Activated naive CD8-positive, alpha-beta T cell treated with anti-CD3 and anti-CD28 coated beads for 36 hours (primary cell): Measurements from ENCODE around the gene CENPN. TPM values are rescaled to one million over a fixed set of nuclear protein-coding genes. Genes with fewer than 3 reads are reported as not detected.
A peak's percentile ranks its signal among the peaks of the same experiment; 100 is the strongest.

ENCODE experiments used
- DNase-seq: peaks from one replicate; pipeline ENCODE4 v3.0.0; 2021
- H3K27ac Mint-ChIP-seq: one replicate; pipeline ENCODE4 v1.8.0; 2022; ENCODE audit warnings: mild to moderate bottlenecking, moderate library complexity, mixed read lengths
- H3K27me3 Mint-ChIP-seq: one replicate; pipeline ENCODE4 v1.8.0; 2022; ENCODE audit warnings: mild to moderate bottlenecking, mixed read lengths
- H3K36me3 Mint-ChIP-seq: one replicate; pipeline ENCODE4 v1.8.0; 2021; ENCODE audit warnings: mild to moderate bottlenecking, mixed read lengths
- H3K4me1 Mint-ChIP-seq: one replicate; pipeline ENCODE4 v1.8.0; 2021; ENCODE audit warnings: mixed read lengths
- H3K4me3 Mint-ChIP-seq: one replicate; pipeline ENCODE4 v1.8.0; 2022; ENCODE audit warnings: mild to moderate bottlenecking, moderate library complexity, mixed read lengths
- H3K9me3 Mint-ChIP-seq: one replicate; pipeline ENCODE4 v1.8.0; 2022; ENCODE audit warnings: mixed read lengths
- total RNA-seq, 2 experiments: library from RNA; stranded (reverse); gene quantifications; one replicate each; pipeline ENCODE4 v1.2.3, GENCODE V29; 2021

Gene CENPN, protein sequence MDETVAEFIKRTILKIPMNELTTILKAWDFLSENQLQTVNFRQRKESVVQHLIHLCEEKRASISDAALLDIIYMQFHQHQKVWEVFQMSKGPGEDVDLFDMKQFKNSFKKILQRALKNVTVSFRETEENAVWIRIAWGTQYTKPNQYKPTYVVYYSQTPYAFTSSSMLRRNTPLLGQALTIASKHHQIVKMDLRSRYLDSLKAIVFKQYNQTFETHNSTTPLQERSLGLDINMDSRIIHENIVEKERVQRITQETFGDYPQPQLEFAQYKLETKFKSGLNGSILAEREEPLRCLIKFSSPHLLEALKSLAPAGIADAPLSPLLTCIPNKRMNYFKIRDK
- 10 to 100 TPM; 62.5 to 70.3 TPM for total RNA-seq

- H3K27me3 Mint-ChIP-seq, result no peaks in the 10 kb centered on the region
- peak within 1 kb of the TSS; percentile 100 for H3K27ac Mint-ChIP-seq
- H3K9me3 Mint-ChIP-seq, result no peaks in the 10 kb centered on the region
- H3K36me3 Mint-ChIP-seq, result peaks cover 58% of the 10 kb centered on the region
- H3K4me1 Mint-ChIP-seq, result peaks cover 37% of the 10 kb centered on the region
- H3K4me3 Mint-ChIP-seq, result peak within 1 kb of the TSS; percentile 99
- DNase-seq, result peak; percentile 96
Measured at GRCh38 chr16:81006813-81007695, at the start of gene CENPN, which contains the start of gene CMC2. CENPN (plus strand) TSS chr16:81007214; CDS start chr16:81011940, 4,726 bp downstream. CMC2 (minus strand) TSS chr16:81006885; CDS start chr16:80997394, 9,491 bp downstream.

DNA sequence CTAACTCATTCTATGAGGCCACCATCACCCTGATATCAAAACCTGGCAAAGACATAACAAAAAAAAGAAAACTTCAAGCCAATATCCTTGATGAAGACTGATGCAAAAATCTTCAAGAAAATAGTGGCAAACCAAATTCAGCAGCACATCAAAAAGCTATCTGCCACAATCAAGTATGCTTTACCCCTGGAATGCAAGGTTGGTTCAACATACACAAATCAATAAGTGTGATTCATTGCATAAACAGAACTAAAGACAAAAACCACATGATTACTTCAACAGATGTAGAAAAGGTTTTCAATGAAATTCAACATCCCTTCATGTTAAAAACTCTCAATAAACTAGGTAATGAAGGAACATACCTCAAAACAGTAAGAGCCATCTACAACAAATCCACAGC lies 48.7 kb upstream of the CENPN start:
- Mint-ChIP-seq H3K27ac (no peak overlapping the region), H3K36me3 (peaks cover 28% of the 10 kb centered on the region), H3K27me3 (no peaks in the 10 kb centered on the region), H3K4me1 (no peaks in the 10 kb centered on the region), H3K9me3 (peaks cover 47% of the 10 kb centered on the region), H3K4me3 (no peak overlapping the region)
- no peak for DNase-seq

DNA sequence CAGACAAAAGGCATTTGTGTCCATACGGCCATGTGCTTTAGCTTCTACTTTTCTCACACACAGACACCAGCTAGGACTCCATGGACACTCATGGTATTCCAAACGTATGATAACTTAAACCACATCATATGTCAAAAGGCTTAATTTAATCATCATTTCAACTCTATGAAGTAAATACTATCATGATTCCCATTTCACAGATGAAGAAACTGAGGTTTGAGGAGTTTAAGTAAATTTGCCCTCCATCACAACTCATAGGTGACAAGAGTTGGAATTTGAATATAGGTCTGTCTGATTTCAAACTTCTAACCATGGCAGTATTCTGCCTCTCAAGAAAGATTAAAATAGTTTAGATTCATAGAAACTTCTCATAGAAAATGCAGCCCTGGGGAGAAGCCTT lies 44.1 kb upstream of the CENPN start:
- no peak overlapping the region for H3K27ac Mint-ChIP-seq
- peaks cover 10% of the 10 kb centered on the region for H3K36me3 Mint-ChIP-seq
- no peaks in the 10 kb centered on the region for H3K27me3 Mint-ChIP-seq
- H3K4me3 Mint-ChIP-seq, result no peak overlapping the region
- H3K9me3 Mint-ChIP-seq, result peaks cover 25% of the 10 kb centered on the region
- no peak for DNase-seq
- H3K4me1 Mint-ChIP-seq, result peaks cover 7% of the 10 kb centered on the region

- peaks cover 12% of the 10 kb centered on the region for H3K9me3 Mint-ChIP-seq
- DNase-seq, result no peak
- H3K4me3 Mint-ChIP-seq, result no peak overlapping the region
- peaks cover 11% of the 10 kb centered on the region for H3K36me3 Mint-ChIP-seq
- no peak overlapping the region for H3K27ac Mint-ChIP-seq
- H3K27me3 Mint-ChIP-seq, result no peaks in the 10 kb centered on the region
- H3K4me1 Mint-ChIP-seq, result peaks cover 7% of the 10 kb centered on the region
Measured at GRCh38 chr16:80964351-80964750, 42.7 kb upstream of the CENPN start.

- DNase-seq, result no peak
- no peaks in the 10 kb centered on the region for H3K27me3 Mint-ChIP-seq
- H3K36me3 Mint-ChIP-seq, result peaks cover 13% of the 10 kb centered on the region
- H3K9me3 Mint-ChIP-seq, result no peaks in the 10 kb centered on the region
- H3K4me3 Mint-ChIP-seq, result no peak overlapping the region
- H3K4me1 Mint-ChIP-seq, result peaks cover 7% of the 10 kb centered on the region
- no peak overlapping the region for H3K27ac Mint-ChIP-seq
Measured at GRCh38 chr16:80966617-80967016, 40.4 kb upstream of the CENPN start.

GRCh38 chr16:80968386-80969113 lies 38.5 kb upstream of the CENPN start:
- peaks cover 13% of the 10 kb centered on the region for H3K36me3 Mint-ChIP-seq
- H3K9me3 Mint-ChIP-seq, result no peaks in the 10 kb centered on the region
- H3K4me1 Mint-ChIP-seq, result peaks cover 7% of the 10 kb centered on the region
- H3K4me3 Mint-ChIP-seq, result no peak overlapping the region
- no peak for DNase-seq
- H3K27ac Mint-ChIP-seq, result no peak overlapping the region
- no peaks in the 10 kb centered on the region for H3K27me3 Mint-ChIP-seq

- no peak for DNase-seq
- H3K4me3 Mint-ChIP-seq, result no peak overlapping the region
- no peak overlapping the region for H3K27ac Mint-ChIP-seq
- H3K36me3 Mint-ChIP-seq, result peaks cover 16% of the 10 kb centered on the region
- H3K27me3 Mint-ChIP-seq, result no peaks in the 10 kb centered on the region
- no peaks in the 10 kb centered on the region for H3K9me3 Mint-ChIP-seq
- peaks cover 7% of the 10 kb centered on the region for H3K4me1 Mint-ChIP-seq
Measured at GRCh38 chr16:80969114-80969484, 37.9 kb upstream of the CENPN start.

GRCh38 chr16:80971819-80972218 lies 35.2 kb upstream of the CENPN start:
- Mint-ChIP-seq H3K36me3 (peaks cover 21% of the 10 kb centered on the region), H3K4me3 (no peak overlapping the region)

DNA sequence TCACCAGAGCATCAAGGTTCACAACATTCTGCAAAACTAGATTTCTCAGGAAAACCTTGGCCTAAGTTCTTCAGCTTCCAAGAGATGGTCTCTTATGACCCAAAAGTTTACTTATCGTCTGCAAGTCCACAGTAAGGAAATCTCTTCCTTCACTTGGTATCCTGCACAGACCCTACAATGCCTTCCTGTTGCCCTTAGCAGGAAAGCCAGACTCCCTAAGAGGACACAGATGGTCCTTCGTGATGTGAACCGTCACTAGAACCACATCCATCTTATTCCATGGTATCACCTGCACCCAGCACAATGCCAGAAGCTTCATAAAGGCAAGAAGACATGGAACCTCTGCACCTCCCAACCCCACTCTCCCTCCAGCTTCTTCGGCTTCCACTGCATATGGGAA lies 34.4 kb upstream of the CENPN start:
- H3K9me3 Mint-ChIP-seq, result no peaks in the 10 kb centered on the region
- no peaks in the 10 kb centered on the region for H3K4me1 Mint-ChIP-seq
- no peak for DNase-seq
- H3K27me3 Mint-ChIP-seq, result no peaks in the 10 kb centered on the region
- no peak overlapping the region for H3K27ac Mint-ChIP-seq
- H3K4me3 Mint-ChIP-seq, result no peak overlapping the region
- peaks cover 21% of the 10 kb centered on the region for H3K36me3 Mint-ChIP-seq

More at GRCh38 chr16:80971819-80972218, 35.2 kb upstream of the CENPN start:
- no peaks in the 10 kb centered on the region for H3K9me3 Mint-ChIP-seq
- DNase-seq, result no peak
- H3K4me1 Mint-ChIP-seq, result no peaks in the 10 kb centered on the region
- no peaks in the 10 kb centered on the region for H3K27me3 Mint-ChIP-seq
- H3K27ac Mint-ChIP-seq, result no peak overlapping the region

DNA sequence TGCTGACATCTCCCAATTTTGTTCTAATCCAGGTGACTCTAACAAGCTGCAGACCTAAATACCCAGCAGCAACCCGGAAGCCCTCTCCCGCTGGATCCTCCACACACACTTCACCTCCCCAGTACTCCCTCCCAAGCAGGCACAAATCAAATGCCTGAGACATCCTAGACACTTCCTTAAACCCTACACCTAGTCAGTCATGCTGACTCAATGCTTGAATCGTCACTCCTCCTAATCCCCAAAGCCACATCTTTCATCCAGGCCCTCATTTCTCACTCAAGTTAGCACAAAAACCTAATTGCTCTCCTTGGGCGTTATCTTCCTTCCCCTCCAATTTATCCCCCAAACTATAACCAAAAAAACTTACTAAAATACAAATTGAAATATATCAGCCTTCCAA lies 33.0 kb upstream of the CENPN start:
- Mint-ChIP-seq H3K27me3 (no peaks in the 10 kb centered on the region), H3K36me3 (peaks cover 21% of the 10 kb centered on the region)

DNA sequence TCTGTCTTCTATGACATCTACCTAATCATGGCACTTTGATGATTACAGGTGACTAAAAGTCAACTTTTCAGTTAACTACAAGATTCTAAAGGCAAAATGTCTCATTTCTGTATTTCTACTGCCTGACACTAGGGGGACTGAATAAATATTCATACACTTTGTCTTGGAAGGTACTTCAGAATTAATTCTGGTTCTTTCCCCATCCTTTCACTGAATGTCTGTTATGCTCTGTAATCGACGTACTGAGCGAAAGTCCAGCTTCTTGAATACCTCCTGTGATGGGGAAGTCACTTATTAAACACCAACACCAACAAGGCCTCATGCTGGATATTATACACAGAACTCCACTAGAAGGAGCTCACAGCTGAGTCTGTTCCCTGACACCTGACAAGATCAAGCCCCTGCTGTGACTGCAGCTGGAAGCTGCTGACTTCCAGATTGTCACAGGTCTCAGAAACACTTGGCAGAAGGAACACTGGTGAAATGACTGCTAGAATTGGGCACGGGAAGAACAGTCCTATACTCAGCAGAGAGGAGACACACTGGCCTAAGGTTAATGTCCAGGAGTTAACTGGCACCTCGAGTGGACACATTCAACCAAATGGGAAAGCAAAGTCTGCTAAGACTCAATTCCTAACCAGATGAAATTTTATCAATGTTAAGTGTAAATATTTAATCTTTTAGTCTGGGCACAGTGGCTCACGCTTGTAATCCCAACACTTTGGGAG lies 32.2 kb upstream of the CENPN start:
- Mint-ChIP-seq H3K4me3 (no peak overlapping the region), H3K4me1 (no peaks in the 10 kb centered on the region), H3K27ac (no peak overlapping the region), H3K9me3 (no peaks in the 10 kb centered on the region), H3K27me3 (no peaks in the 10 kb centered on the region), H3K36me3 (peaks cover 19% of the 10 kb centered on the region)
- no peak for DNase-seq

More for the DNA sequence above, 33.0 kb upstream of the CENPN start:
- Mint-ChIP-seq H3K4me1 (no peaks in the 10 kb centered on the region), H3K9me3 (no peaks in the 10 kb centered on the region), H3K27ac (no peak overlapping the region), H3K4me3 (no peak overlapping the region)
- DNase-seq, result no peak

DNA sequence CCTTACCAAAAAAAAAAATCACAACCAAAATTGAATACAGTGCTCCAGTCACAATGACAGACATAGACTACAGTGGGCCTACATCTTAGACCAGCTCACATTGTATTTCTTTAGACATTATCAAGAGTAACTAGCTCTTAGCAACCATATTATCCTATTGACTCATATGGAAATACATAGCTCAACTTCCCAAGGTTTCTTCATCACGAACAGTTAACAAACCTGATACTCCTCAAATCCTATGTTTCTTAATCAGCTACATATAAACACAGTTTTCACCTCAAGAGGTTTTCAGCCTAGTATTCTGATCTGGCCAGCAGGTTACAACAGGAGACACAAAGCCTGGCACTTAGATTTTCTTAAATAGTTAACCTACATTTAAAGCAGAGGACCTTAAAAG lies 30.1 kb upstream of the CENPN start:
- Mint-ChIP-seq H3K27ac (no peak overlapping the region), H3K9me3 (no peaks in the 10 kb centered on the region), H3K4me3 (no peak overlapping the region), H3K4me1 (peaks cover 2% of the 10 kb centered on the region), H3K27me3 (no peaks in the 10 kb centered on the region), H3K36me3 (peaks cover 20% of the 10 kb centered on the region)
- no peak for DNase-seq

- peaks cover 17% of the 10 kb centered on the region for H3K36me3 Mint-ChIP-seq
- H3K4me3 Mint-ChIP-seq, result no peak overlapping the region
Measured at GRCh38 chr16:80981103-80981502, 25.9 kb upstream of the CENPN start.

GRCh38 chr16:80982646-80983045 lies 24.4 kb upstream of the CENPN start:
- no peak overlapping the region for H3K27ac Mint-ChIP-seq
- no peak for DNase-seq
- H3K9me3 Mint-ChIP-seq, result no peaks in the 10 kb centered on the region
- no peak overlapping the region for H3K4me3 Mint-ChIP-seq
- peaks cover 13% of the 10 kb centered on the region for H3K4me1 Mint-ChIP-seq
- H3K36me3 Mint-ChIP-seq, result peaks cover 22% of the 10 kb centered on the region
- H3K27me3 Mint-ChIP-seq, result no peaks in the 10 kb centered on the region

More at GRCh38 chr16:80981103-80981502, 25.9 kb upstream of the CENPN start:
- H3K27me3 Mint-ChIP-seq, result no peaks in the 10 kb centered on the region
- no peak for DNase-seq
- H3K4me1 Mint-ChIP-seq, result peaks cover 2% of the 10 kb centered on the region
- no peak overlapping the region for H3K27ac Mint-ChIP-seq
- no peaks in the 10 kb centered on the region for H3K9me3 Mint-ChIP-seq
